WTC11 (cell line): ENCODE measurements around the gene CDYL. TPM values are rescaled to one million over a fixed set of nuclear protein-coding genes. Genes with fewer than 3 reads are reported as not detected.

ENCODE experiments used
- ATAC-seq: fragments of 200-7000 bp; cut with Tn5 transposase; 2 replicates; pipeline ENCODE4 v1.10.0; 2021; ENCODE audit warnings: mild to moderate bottlenecking, moderate library complexity
- CTCF ChIA-PET: fragments of 300-600 bp; sonication (Branson Sonifier 250); formaldehyde crosslinking; loops from one replicate; lab custom pipeline; 2021; ENCODE audit warnings: antibody characterized with exemption; lab: Charles Lee
- POLR2A ChIA-PET: fragments of 350-600 bp; sonication (Branson Sonifier 250); formaldehyde crosslinking; loops from one replicate; lab custom pipeline; 2021; ENCODE audit warnings: antibody characterized with exemption; lab: Charles Lee
- DNase-seq: peaks from one replicate; pipeline ENCODE4 v3.0.0; 2021; ENCODE audit warnings: low spot score
- H3K27ac Mint-ChIP-seq: 2 replicates; pipeline ENCODE4 v1.8.0; 2021; ENCODE audit warnings: mixed read lengths
- H3K27me3 Mint-ChIP-seq: 2 replicates; pipeline ENCODE4 v1.8.0; 2021; ENCODE audit warnings: low read depth, mild to moderate bottlenecking, moderate library complexity, mixed read lengths
- H3K36me3 Mint-ChIP-seq: 2 replicates; pipeline ENCODE4 v1.8.0; 2021; ENCODE audit warnings: mixed read lengths
- H3K4me1 Mint-ChIP-seq: 2 replicates; pipeline ENCODE4 v1.8.0; 2022; ENCODE audit warnings: mixed read lengths
- H3K4me3 Mint-ChIP-seq: 2 replicates; pipeline ENCODE4 v1.8.0; 2021; ENCODE audit warnings: mild to moderate bottlenecking, moderate library complexity, mixed read lengths
- H3K9me3 Mint-ChIP-seq: 2 replicates; pipeline ENCODE4 v1.8.0; 2021; ENCODE audit warnings: mixed read lengths
- ELF4 ChIP-seq: sonication (generic); formaldehyde crosslinking; IDR thresholded peaks from 2 replicates; pipeline ENCODE4 v1.8.1; 2022; ENCODE audit warnings: low read depth, mild to moderate bottlenecking, moderate library complexity, missing genetic modification reagents
- NFE2L1 ChIP-seq: sonication (generic); formaldehyde crosslinking; IDR thresholded peaks from 2 replicates; pipeline ENCODE4 v1.8.1; 2023; ENCODE audit warnings: missing genetic modification reagents
- PRRX2 ChIP-seq: fragments of 250-450 bp; sonication (Bioruptor Pico); IDR thresholded peaks from 2 replicates; pipeline ENCODE4 v1.8.0; 2021; ENCODE audit warnings: mild to moderate bottlenecking
- SOX15 ChIP-seq: fragments of 250-450 bp; sonication (Bioruptor Pico); IDR thresholded peaks from 2 replicates; pipeline ENCODE4 v1.9.0; 2021; ENCODE audit warnings: mild to moderate bottlenecking
- TCF7 ChIP-seq: sonication (generic); formaldehyde crosslinking; IDR thresholded peaks from 2 replicates; pipeline ENCODE4 v1.8.0; 2022; ENCODE audit warnings: mild to moderate bottlenecking, low read depth, missing genetic modification reagents, moderate library complexity
- ZBTB21 ChIP-seq: sonication (generic); formaldehyde crosslinking; IDR thresholded peaks from 2 replicates; pipeline ENCODE4 v1.8.1; 2023; ENCODE audit warnings: mild to moderate bottlenecking, missing genetic modification reagents, borderline replicate concordance
- ZNF121 ChIP-seq: sonication (generic); formaldehyde crosslinking; IDR thresholded peaks from 2 replicates; pipeline ENCODE4 v1.8.0; 2023; ENCODE audit warnings: missing genetic modification reagents
- total RNA-seq: library from RNA; stranded (reverse); gene quantifications from 3 replicates; pipeline ENCODE4 v1.2.3, GENCODE V29; 2021
- TF ChIP-seq, protein P1 (sequence below): sonication (generic); formaldehyde crosslinking; IDR thresholded peaks from 2 replicates; pipeline ENCODE4 v1.8.1; 2023; ENCODE audit warnings: mild to moderate bottlenecking, missing genetic modification reagents
- TF ChIP-seq, protein P2 (sequence below): sonication (generic); formaldehyde crosslinking; IDR thresholded peaks from 2 replicates; pipeline ENCODE4 v1.8.0; 2022; ENCODE audit warnings: mild to moderate bottlenecking, missing genetic modification reagents
- TF ChIP-seq, protein P3 (sequence below): sonication (generic); formaldehyde crosslinking; IDR thresholded peaks from 2 replicates; pipeline ENCODE4 v1.8.1; 2023; ENCODE audit warnings: mild to moderate bottlenecking, missing genetic modification reagents, moderate library complexity
- TF ChIP-seq, protein P4 (sequence below): sonication (generic); formaldehyde crosslinking; IDR thresholded peaks from 2 replicates; pipeline ENCODE4 v1.8.1; 2023; ENCODE audit warnings: mild to moderate bottlenecking, missing genetic modification reagents
- TF ChIP-seq, protein P5 (sequence below): fragments of 200-600 bp; IDR thresholded peaks from 2 replicates; pipeline ENCODE4 v1.8.0; 2022; ENCODE audit warnings: antibody characterized with exemption
- TF ChIP-seq, protein P6 (sequence below): sonication (generic); formaldehyde crosslinking; IDR thresholded peaks from 2 replicates; pipeline ENCODE4 v1.8.0; 2022; ENCODE audit warnings: missing genetic modification reagents

The CDYL gene
- total RNA-seq, 1 experiment from 2014 or later = 92.0 TPM

DNA sequence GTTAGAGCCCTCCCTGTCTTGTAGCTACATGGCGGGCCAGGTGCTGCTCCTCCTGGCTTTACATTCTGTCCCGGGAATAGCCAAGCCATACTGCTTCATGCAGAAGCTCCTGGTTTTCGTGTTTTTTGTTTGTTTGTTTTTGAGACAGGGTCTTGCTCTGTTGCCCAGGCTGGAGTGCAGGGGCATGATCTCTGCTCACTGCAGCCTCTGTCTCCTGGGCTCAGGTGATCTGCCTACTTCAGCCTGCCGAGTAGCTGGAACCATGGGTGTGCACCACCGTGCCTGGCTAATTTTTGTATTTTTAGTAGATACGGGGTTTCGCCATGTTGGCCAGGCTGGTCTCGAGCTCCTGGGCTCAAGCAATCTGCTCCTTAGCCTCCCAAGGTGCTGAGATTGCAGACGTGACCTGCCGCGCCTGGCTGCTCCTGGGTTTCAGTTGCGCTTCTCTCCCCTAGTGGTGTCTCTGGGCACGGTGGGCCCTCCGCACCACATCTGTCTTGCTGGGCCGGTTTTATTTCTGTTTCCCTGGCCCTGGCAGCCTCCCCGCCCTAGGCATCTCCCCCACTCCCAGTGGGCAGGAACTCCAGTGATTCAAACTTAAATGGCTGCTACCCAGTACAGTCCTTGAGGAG, 12.9 kb downstream of the CDYL start:
- Mint-ChIP-seq H3K9me3 (no peaks in the 10 kb centered on the region), H3K27ac (no peak overlapping the region), H3K27me3 (peaks cover 40% of the 10 kb centered on the region), H3K36me3 (peaks cover 4% of the 10 kb centered on the region), H3K4me3 (no peak overlapping the region), H3K4me1 (peaks cover 56% of the 10 kb centered on the region)
- ATAC-seq = peak; percentile 74
- TF ChIP-seq, protein P1, sequence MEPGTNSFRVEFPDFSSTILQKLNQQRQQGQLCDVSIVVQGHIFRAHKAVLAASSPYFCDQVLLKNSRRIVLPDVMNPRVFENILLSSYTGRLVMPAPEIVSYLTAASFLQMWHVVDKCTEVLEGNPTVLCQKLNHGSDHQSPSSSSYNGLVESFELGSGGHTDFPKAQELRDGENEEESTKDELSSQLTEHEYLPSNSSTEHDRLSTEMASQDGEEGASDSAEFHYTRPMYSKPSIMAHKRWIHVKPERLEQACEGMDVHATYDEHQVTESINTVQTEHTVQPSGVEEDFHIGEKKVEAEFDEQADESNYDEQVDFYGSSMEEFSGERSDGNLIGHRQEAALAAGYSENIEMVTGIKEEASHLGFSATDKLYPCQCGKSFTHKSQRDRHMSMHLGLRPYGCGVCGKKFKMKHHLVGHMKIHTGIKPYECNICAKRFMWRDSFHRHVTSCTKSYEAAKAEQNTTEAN (CRISPR knock-in tag) = no peak
- peak; percentile 97 for TF ChIP-seq ZNF121
- peak; percentile 52 for DNase-seq
- POLR2A ChIA-PET = no interaction called here
- CTCF ChIA-PET = interaction anchor here (0.9 to 2.3 kb wide), 9 partner anchors 8 to 168 kb away, joined by 3 to 16 read pairs (median 5); partner anchors contain the start of gene CDYL

DNA sequence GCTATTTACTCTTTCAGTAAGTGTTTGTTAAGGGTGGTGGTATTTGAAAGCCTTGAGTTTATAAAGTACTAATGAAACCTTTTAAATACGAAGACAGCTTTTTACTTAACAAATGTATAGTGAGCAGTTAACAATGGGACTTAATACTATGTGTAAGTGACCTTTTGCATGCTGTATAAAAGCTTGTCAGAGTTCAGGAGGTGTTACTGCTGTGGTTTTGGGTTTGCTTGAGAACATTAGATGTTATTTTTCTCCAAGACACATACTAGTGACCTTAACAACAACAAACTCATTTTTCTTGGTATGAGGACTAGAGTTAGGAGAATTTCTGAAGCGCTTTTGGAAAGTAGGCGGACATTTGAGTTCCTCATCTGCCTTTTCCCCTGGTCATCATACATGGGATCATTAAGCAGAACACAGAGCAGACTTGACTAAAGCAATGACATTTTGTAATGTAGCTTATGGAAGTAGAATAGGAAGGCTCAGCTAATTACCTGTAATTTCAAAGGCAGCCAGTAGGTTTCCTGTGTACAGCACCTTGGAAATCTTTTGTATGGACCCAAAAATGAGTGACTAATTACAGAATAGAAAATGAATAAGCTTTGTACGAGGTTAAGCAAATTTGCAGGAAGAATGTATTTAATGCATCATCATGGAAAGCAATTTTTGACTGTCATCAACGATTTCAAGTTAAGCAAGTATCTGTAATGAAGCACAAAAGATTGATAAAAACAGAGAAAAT, 14.1 kb downstream of the CDYL start:
- Mint-ChIP-seq H3K36me3 (peaks cover 4% of the 10 kb centered on the region), H3K4me3 (no peak overlapping the region), H3K4me1 (peaks cover 47% of the 10 kb centered on the region), H3K9me3 (no peaks in the 10 kb centered on the region), H3K27me3 (peaks cover 27% of the 10 kb centered on the region), H3K27ac (no peak overlapping the region)
- ATAC-seq (no peak), DNase-seq (no peak)
- ChIA-PET CTCF (interaction anchor here (0.6 to 2.3 kb wide), 18 partner anchors 10 to 240 kb away, joined by 3 to 16 read pairs (median 5); no protein-coding TSS in a partner anchor), POLR2A (no interaction called here)
- TF ChIP-seq, protein P2, sequence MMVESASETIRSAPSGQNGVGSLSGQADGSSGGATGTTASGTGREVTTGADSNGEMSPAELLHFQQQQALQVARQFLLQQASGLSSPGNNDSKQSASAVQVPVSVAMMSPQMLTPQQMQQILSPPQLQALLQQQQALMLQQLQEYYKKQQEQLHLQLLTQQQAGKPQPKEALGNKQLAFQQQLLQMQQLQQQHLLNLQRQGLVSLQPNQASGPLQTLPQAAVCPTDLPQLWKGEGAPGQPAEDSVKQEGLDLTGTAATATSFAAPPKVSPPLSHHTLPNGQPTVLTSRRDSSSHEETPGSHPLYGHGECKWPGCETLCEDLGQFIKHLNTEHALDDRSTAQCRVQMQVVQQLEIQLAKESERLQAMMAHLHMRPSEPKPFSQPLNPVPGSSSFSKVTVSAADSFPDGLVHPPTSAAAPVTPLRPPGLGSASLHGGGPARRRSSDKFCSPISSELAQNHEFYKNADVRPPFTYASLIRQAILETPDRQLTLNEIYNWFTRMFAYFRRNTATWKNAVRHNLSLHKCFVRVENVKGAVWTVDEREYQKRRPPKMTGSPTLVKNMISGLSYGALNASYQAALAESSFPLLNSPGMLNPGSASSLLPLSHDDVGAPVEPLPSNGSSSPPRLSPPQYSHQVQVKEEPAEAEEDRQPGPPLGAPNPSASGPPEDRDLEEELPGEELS (CRISPR knock-in tag) = no peak
- TF ChIP-seq, protein P3, sequence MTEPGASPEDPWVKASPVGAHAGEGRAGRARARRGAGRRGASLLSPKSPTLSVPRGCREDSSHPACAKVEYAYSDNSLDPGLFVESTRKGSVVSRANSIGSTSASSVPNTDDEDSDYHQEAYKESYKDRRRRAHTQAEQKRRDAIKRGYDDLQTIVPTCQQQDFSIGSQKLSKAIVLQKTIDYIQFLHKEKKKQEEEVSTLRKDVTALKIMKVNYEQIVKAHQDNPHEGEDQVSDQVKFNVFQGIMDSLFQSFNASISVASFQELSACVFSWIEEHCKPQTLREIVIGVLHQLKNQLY = no peak
- TF ChIP-seq, protein P4, sequence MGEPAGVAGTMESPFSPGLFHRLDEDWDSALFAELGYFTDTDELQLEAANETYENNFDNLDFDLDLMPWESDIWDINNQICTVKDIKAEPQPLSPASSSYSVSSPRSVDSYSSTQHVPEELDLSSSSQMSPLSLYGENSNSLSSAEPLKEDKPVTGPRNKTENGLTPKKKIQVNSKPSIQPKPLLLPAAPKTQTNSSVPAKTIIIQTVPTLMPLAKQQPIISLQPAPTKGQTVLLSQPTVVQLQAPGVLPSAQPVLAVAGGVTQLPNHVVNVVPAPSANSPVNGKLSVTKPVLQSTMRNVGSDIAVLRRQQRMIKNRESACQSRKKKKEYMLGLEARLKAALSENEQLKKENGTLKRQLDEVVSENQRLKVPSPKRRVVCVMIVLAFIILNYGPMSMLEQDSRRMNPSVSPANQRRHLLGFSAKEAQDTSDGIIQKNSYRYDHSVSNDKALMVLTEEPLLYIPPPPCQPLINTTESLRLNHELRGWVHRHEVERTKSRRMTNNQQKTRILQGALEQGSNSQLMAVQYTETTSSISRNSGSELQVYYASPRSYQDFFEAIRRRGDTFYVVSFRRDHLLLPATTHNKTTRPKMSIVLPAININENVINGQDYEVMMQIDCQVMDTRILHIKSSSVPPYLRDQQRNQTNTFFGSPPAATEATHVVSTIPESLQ (CRISPR knock-in tag) = no peak
- no peak for TF ChIP-seq PRRX2 (CRISPR knock-in tag)
- no peak for TF ChIP-seq TCF7
- TF ChIP-seq ZBTB21 (CRISPR knock-in tag) = no peak
- TF ChIP-seq NFE2L1 (CRISPR knock-in tag) = no peak
- TF ChIP-seq, protein P5, sequence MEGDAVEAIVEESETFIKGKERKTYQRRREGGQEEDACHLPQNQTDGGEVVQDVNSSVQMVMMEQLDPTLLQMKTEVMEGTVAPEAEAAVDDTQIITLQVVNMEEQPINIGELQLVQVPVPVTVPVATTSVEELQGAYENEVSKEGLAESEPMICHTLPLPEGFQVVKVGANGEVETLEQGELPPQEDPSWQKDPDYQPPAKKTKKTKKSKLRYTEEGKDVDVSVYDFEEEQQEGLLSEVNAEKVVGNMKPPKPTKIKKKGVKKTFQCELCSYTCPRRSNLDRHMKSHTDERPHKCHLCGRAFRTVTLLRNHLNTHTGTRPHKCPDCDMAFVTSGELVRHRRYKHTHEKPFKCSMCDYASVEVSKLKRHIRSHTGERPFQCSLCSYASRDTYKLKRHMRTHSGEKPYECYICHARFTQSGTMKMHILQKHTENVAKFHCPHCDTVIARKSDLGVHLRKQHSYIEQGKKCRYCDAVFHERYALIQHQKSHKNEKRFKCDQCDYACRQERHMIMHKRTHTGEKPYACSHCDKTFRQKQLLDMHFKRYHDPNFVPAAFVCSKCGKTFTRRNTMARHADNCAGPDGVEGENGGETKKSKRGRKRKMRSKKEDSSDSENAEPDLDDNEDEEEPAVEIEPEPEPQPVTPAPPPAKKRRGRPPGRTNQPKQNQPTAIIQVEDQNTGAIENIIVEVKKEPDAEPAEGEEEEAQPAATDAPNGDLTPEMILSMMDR = 0 out of 2 replicates have a peak, but pooled peaks have one; percentile 13

DNA sequence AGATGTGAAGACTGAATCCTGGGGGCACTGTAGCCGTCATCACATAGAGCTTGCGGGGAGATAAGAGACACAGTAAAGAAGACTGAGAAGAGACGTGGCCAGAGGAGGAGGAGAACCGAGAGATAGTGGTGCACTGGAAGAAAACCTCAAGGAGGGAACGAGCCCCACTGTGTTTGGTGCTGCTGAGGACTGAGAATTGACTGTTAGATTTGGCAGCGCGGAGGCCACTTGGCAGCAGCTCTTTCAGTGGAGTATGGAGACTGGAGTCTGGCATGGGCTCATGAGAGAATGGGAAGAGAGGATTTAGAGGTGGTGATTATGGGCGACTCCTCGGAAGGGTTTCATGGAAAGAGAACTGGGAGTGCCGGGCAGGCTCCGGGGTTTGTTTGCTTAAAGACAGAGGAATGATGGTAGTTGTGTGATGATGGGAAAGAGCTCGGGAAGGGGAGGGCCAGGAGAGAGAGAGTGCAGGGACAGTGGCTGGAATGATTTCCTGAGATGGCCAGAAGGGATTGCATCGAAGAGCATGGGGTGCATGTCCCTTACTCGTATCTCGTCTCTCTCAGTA, 18.0 kb downstream of the CDYL start:
- no peak for DNase-seq
- Mint-ChIP-seq H3K36me3 (no peaks in the 10 kb centered on the region; the same call in 1 of the 2 replicates), H3K9me3 (no peaks in the 10 kb centered on the region)
- TF ChIP-seq ELF4 (CRISPR knock-in tag) (no peak), SOX15 (CRISPR knock-in tag) (no peak)
- TF ChIP-seq, protein P6, sequence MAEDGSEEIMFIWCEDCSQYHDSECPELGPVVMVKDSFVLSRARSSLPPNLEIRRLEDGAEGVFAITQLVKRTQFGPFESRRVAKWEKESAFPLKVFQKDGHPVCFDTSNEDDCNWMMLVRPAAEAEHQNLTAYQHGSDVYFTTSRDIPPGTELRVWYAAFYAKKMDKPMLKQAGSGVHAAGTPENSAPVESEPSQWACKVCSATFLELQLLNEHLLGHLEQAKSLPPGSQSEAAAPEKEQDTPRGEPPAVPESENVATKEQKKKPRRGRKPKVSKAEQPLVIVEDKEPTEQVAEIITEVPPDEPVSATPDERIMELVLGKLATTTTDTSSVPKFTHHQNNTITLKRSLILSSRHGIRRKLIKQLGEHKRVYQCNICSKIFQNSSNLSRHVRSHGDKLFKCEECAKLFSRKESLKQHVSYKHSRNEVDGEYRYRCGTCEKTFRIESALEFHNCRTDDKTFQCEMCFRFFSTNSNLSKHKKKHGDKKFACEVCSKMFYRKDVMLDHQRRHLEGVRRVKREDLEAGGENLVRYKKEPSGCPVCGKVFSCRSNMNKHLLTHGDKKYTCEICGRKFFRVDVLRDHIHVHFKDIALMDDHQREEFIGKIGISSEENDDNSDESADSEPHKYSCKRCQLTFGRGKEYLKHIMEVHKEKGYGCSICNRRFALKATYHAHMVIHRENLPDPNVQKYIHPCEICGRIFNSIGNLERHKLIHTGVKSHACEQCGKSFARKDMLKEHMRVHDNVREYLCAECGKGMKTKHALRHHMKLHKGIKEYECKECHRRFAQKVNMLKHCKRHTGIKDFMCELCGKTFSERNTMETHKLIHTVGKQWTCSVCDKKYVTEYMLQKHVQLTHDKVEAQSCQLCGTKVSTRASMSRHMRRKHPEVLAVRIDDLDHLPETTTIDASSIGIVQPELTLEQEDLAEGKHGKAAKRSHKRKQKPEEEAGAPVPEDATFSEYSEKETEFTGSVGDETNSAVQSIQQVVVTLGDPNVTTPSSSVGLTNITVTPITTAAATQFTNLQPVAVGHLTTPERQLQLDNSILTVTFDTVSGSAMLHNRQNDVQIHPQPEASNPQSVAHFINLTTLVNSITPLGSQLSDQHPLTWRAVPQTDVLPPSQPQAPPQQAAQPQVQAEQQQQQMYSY (CRISPR knock-in tag) = 0 out of 2 replicates have a peak, but pooled peaks have one; percentile 25
- TF ChIP-seq, protein P1 (CRISPR knock-in tag) = no peak

More for the DNA sequence above, 18.0 kb downstream of the CDYL start:
- ChIA-PET POLR2A (interaction anchor here (0.6 kb wide), 1 partner anchor 1898 kb away, joined by 3 read pairs; no protein-coding TSS in a partner anchor), CTCF (interaction anchor here (0.6 to 1.4 kb wide), 3 partner anchors 54 to 534 kb away, joined by 3 to 5 read pairs (median 3); no protein-coding TSS in a partner anchor)
- peak; percentile 76 for ATAC-seq
- Mint-ChIP-seq H3K27ac (no peak overlapping the region), H3K4me3 (no peak overlapping the region), H3K27me3 (no peaks in the 10 kb centered on the region), H3K4me1 (peaks cover 17% of the 10 kb centered on the region)
